PC-3 (cell line): ENCODE data around the gene GHRH.

Experiments used
- EZH2 ChIP-seq: fragments of 300-600 bp; sonication (generic); IDR thresholded peaks from one replicate; pipeline ENCODE4 v1.6.1; 2017; ENCODE audit warnings: antibody characterized with exemption, mild to moderate bottlenecking, low read length; ENCODE audit not compliant: unreplicated experiment
- EZH2phosphoT487 ChIP-seq: fragments of 300-600 bp; sonication (generic); IDR thresholded peaks from 2 replicates; pipeline ENCODE4 v1.6.1; 2018; ENCODE audit warnings: mild to moderate bottlenecking, antibody characterized with exemption, low read length, borderline replicate concordance
- TF ChIP-seq, protein P1 (sequence below): fragments of 300-600 bp; sonication (generic); conservative IDR thresholded peaks from 2 replicates; pipeline ENCODE4 v1.5.1; 2017; ENCODE audit warnings: antibody characterized with exemption, low read depth, mild to moderate bottlenecking, low read length

DNA sequence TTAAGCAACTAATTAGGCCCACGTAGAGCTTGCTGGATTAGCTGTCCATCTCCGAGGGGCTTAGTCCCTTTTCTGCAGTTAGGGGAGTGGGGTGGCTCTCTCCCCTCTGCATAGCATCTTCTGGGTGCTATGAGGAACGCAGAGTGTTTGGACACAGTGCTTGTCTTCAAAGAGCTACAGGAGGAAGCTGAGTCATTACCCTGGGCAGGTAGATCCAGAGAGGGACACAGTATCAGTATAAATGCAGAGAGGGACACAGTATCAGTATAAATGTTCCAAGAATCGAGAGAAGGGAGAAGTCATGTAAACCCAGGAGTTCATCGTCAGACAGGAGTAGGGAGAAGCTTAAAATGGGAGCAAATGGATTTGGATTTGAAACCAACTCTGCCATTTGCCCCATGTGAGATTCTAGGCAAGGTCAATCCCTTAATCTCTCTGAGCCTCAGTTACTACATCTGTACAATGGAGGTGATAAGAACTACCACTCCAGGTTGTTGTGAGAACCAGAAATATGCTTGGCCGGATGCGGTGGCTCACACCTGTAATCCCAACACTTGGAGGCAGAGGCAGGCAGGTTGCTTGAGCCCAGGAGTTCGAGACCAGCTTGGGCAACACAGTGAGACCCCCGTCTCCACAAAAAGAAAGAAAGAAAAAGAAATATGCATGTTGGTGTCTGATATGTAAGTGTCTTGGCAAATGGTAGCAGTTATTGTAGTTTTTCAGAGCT is 5.5 kb upstream of the GHRH start:
- TF ChIP-seq, protein P1, sequence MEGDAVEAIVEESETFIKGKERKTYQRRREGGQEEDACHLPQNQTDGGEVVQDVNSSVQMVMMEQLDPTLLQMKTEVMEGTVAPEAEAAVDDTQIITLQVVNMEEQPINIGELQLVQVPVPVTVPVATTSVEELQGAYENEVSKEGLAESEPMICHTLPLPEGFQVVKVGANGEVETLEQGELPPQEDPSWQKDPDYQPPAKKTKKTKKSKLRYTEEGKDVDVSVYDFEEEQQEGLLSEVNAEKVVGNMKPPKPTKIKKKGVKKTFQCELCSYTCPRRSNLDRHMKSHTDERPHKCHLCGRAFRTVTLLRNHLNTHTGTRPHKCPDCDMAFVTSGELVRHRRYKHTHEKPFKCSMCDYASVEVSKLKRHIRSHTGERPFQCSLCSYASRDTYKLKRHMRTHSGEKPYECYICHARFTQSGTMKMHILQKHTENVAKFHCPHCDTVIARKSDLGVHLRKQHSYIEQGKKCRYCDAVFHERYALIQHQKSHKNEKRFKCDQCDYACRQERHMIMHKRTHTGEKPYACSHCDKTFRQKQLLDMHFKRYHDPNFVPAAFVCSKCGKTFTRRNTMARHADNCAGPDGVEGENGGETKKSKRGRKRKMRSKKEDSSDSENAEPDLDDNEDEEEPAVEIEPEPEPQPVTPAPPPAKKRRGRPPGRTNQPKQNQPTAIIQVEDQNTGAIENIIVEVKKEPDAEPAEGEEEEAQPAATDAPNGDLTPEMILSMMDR = no peak
- TF ChIP-seq EZH2phosphoT487 (no peak), EZH2 (no peak)
